Fibroblast of lung (primary cell): Measurements from ENCODE around the gene SLC2A3.

Experiments used
- EZH2 ChIP-seq: IDR thresholded peaks from 2 replicates; pipeline ENCODE4 v1.5.1; 2012; ENCODE audit warnings: low read length, control low read depth, mild to moderate bottlenecking; ENCODE audit errors: missing control alignments
- TF ChIP-seq, protein P1 (sequence below), 2 donors: IDR thresholded peaks in 1 of 2; conservative IDR thresholded peaks in 1 of 2; 1 replicate in 1 of 2; 2 replicates in 1 of 2; pipeline ENCODE4 v1.5.1; 2011 to 2012; ENCODE audit warnings: low read length in 2 of 2, control low read depth in 1 of 2, inconsistent platforms in 1 of 2, low read depth in 1 of 2, mild to moderate bottlenecking in 1 of 2

DNA sequence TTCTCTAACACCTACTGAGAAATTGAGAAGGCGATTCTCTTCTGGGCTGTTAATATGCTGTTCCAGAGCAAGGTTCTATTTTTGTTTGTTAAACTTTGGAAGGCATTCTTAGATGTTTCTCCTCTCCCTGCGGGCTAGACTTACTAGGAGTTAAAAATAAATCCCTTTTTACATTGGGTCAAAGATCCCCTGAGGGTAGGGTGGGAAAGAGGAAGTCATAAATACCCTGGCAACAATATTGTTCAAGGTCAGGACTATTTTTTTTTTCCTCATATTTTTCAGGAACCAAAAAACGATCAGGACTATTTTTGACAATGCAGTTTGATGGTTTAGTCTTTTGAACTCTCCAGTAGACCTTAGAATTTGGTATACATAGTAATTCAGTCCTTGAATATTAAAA, 51.3 kb downstream of the SLC2A3 start:
- TF ChIP-seq, protein P1, sequence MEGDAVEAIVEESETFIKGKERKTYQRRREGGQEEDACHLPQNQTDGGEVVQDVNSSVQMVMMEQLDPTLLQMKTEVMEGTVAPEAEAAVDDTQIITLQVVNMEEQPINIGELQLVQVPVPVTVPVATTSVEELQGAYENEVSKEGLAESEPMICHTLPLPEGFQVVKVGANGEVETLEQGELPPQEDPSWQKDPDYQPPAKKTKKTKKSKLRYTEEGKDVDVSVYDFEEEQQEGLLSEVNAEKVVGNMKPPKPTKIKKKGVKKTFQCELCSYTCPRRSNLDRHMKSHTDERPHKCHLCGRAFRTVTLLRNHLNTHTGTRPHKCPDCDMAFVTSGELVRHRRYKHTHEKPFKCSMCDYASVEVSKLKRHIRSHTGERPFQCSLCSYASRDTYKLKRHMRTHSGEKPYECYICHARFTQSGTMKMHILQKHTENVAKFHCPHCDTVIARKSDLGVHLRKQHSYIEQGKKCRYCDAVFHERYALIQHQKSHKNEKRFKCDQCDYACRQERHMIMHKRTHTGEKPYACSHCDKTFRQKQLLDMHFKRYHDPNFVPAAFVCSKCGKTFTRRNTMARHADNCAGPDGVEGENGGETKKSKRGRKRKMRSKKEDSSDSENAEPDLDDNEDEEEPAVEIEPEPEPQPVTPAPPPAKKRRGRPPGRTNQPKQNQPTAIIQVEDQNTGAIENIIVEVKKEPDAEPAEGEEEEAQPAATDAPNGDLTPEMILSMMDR (conservative IDR thresholded peaks at IDR 0.05 in 1 of 2, IDR thresholded peaks at IDR 0.05 in 1 of 2; ENCODE audit: low read depth in 1 of 2, low read length in 2 of 2): no peak
- TF ChIP-seq EZH2: no peak
